ENCODE data around the gene RGL1. TPM values are rescaled to one million over a fixed set of nuclear protein-coding genes. Genes with fewer than 3 reads are reported as not detected.

Gene RGL1
- total and polyA plus RNA-seq, 9 of the 15 experiments (the other 6 are each of a cell fraction or from before 2014, with no cell fraction given) = under 0.01 to 0.07 (median 0.04) TPM

GRCh38 chr1:183837062-183837461 is 32.1 kb downstream of the RGL1 start:
- no TSS peak for BruUV-seq (replicated peaks)
- Histone ChIP-seq H3K27me3 (ENCODE audit: control insufficient read depth in 2 of 2, insufficient read depth in 2 of 2, low read length in 2 of 2) (peaks cover 3 to 4% of the 10 kb centered on the region in 2 experiments; a peak in 2 of 5 replicates), H4K20me1 (replicated peaks; ENCODE audit: control insufficient read depth, insufficient read depth, low read length) (no peaks in the 10 kb centered on the region), H3K4me1 (replicated peaks in 1 of 2; ENCODE audit: control insufficient read depth in 2 of 2, insufficient read depth in 2 of 2, low read length in 2 of 2) (no peaks in the 10 kb centered on the region), H3K36me3 (ENCODE audit: control insufficient read depth, insufficient read depth, low read length) (no peaks in the 10 kb centered on the region), H3K79me2 (ENCODE audit: control insufficient read depth, insufficient read depth, low read length) (no peaks in the 10 kb centered on the region), H2AFZ (ENCODE audit: low read depth, low read length) (no peak overlapping the region), H3K27ac (ENCODE audit: extremely low read depth, low read depth, low read length) (no peak overlapping the region), H3K9me3 (replicated peaks; ENCODE audit: control insufficient read depth, insufficient read depth, low read depth, low read length) (no peaks in the 10 kb centered on the region), H3K9me1 (ENCODE audit: control insufficient read depth, insufficient read depth, low read length) (no peaks in the 10 kb centered on the region), H3K4me3 (no peak overlapping the region), H3K9ac (ENCODE audit: insufficient read depth in 1 of 2, low read depth in 2 of 2, low read length in 2 of 2) (no peak overlapping the region), H3K4me2 (ENCODE audit: insufficient read depth, low read length) (no peak overlapping the region)
- CTCF ChIA-PET (ENCODE audit: low intra/inter-chr PET ratio) = no interaction called here
- ATAC-seq = no peak
- intact Hi-C loops (cut with micrococcal nuclease) = no loop called here
- TF ChIP-seq RBM22 (IDR thresholded peaks at IDR 0.05; ENCODE audit: low read depth, low read length, poor library complexity, severe bottlenecking) (no peak), ZEB2 (IDR thresholded peaks at IDR 0.05) (no peak), ZBED1 (IDR thresholded peaks at IDR 0.05) (no peak), CBFA2T3 (IDR thresholded peaks at IDR 0.05) (no peak), EGR1 (conservative IDR thresholded peaks at IDR 0.05) (no peak), ZNF124 (CRISPR knock-in tag; IDR thresholded peaks at IDR 0.05) (no peak), ZBTB5 (IDR thresholded peaks at IDR 0.05) (no peak), KHSRP (IDR thresholded peaks at IDR 0.05) (no peak), MEF2A (IDR thresholded peaks at IDR 0.05; ENCODE audit: control insufficient read depth, low read depth, low read length) (no peak), RBM39 (optimal IDR thresholded peaks at IDR 0.05; ENCODE audit: low read depth, low read length) (no peak), BRCA1 (IDR thresholded peaks at IDR 0.05) (no peak), BRCA1 (CRISPR knock-in tag; IDR thresholded peaks at IDR 0.05) (no peak), SETDB1 (IDR thresholded peaks at IDR 0.05; ENCODE audit: low read length) (no peak), ZNF134 (CRISPR knock-in tag; conservative IDR thresholded peaks at IDR 0.05) (no peak)
- DNase-seq (ENCODE audit: extremely low read depth in 1 of 4, low spot score in 3 of 4) = no peak
- POLR2A ChIA-PET = interaction anchor here (1.7 kb wide), 1 partner anchor 8 kb away, joined by 4 read pairs; no protein-coding TSS in a partner anchor
- FAIRE-seq = no peak
- in situ Hi-C loops (cut with MboI) = no loop called here
- 0% methylated on average over 1 of the region's 1 CpG for WGBS (ENCODE audit: insufficient coverage, low coverage, missing lambda C conversion rate)

All from K562 (cell line).